OCI-LY3 (cell line): Measurements from ENCODE around the gene CLEC2D.
"Not testable (repeated sequence)": the region's sequence is repeated elsewhere in the genome, so short reads cannot be mapped to it uniquely, and the experiment has no call there.

Source experiments
- H2AFZ ChIP-seq: fragments of 200-600, 300-600 bp; shearing (Covaris generic); 2 replicates; pipeline ENCODE4 v1.6.0; 2014; ENCODE audit warnings: antibody characterized with exemption, low read depth, low read length
- H3K27ac ChIP-seq: fragments of 200-600, 300-600 bp; sonication (generic); 2 replicates; pipeline ENCODE4 v1.5.1; 2014; ENCODE audit warnings: mild to moderate bottlenecking, low read length, moderate library complexity, mixed read lengths
- H3K27me3 ChIP-seq: fragments of 200-600, 300-600 bp; sonication (generic); 2 replicates; pipeline ENCODE4 v1.6.1; 2014; ENCODE audit warnings: low read depth, low read length, mixed read lengths
- H3K36me3 ChIP-seq: fragments of 200-600, 300-600 bp; sonication (generic); replicated peaks from 2 replicates; pipeline ENCODE3; 2014; ENCODE audit warnings: low read depth, low read length, mixed read lengths
- H3K4me1 ChIP-seq: fragments of 300-600, 200-600 bp; sonication (generic); 2 replicates; pipeline ENCODE4 v1.6.1; 2014; ENCODE audit warnings: low read length, mixed read lengths
- H3K4me2 ChIP-seq: fragments of 200-600, 300-600 bp; sonication (generic); 2 replicates; pipeline ENCODE4 v1.6.1; 2014; ENCODE audit warnings: low read length, mixed read lengths
- H3K4me3 ChIP-seq: fragments of 300-600, 200-600 bp; sonication (generic); 2 replicates; pipeline ENCODE4 v1.5.1; 2014; ENCODE audit warnings: antibody characterized with exemption, mild to moderate bottlenecking, low read length, moderate library complexity
- H3K79me2 ChIP-seq: fragments of 300-600, 200-600 bp; shearing (Covaris generic); 2 replicates; pipeline ENCODE4 v1.6.1; 2014; ENCODE audit warnings: mild to moderate bottlenecking, low read length, mixed read lengths
- H3K9ac ChIP-seq: fragments of 300-600, 200-600 bp; shearing (Covaris generic); 2 replicates; pipeline ENCODE4 v1.6.0; 2014; ENCODE audit warnings: mild to moderate bottlenecking, low read length, moderate library complexity
- H3K9me3 ChIP-seq: fragments of 200-600, 300-600 bp; shearing (Covaris generic); 2 replicates; pipeline ENCODE4 v1.6.1; 2014; ENCODE audit warnings: low read length, mixed read lengths; ENCODE audit not compliant: insufficient read depth
- H4K20me1 ChIP-seq: fragments of 200-600, 300-600 bp; sonication (generic); 2 replicates; pipeline ENCODE4 v1.6.1; 2016; ENCODE audit warnings: low read length, mixed read lengths; ENCODE audit not compliant: insufficient read depth
- CTCF ChIP-seq: fragments of 200-600, 300-600 bp; sonication (generic); IDR thresholded peaks from 2 replicates; pipeline ENCODE4 v1.5.1; 2014; ENCODE audit warnings: antibody characterized with exemption, low read length, low read depth
- EZH2phosphoT487 ChIP-seq: fragments of 200-600 bp; shearing (Covaris generic); IDR thresholded peaks from 2 replicates; pipeline ENCODE4 v1.6.1; 2018; ENCODE audit warnings: antibody characterized with exemption, mixed run types, low read depth

Gene CLEC2D

GRCh38 chr12:9710584-9711375, 41.3 kb downstream of the CLEC2D start:
- no peaks in the 10 kb centered on the region for H3K9me3 ChIP-seq
- H3K4me1 ChIP-seq: peaks cover 98% of the 10 kb centered on the region
- H3K79me2 ChIP-seq: peaks cover 26% of the 10 kb centered on the region
- no peak overlapping the region for H3K4me3 ChIP-seq
- peak overlapping the region; percentile 16 for H3K4me2 ChIP-seq
- H3K36me3 ChIP-seq: peaks cover 9% of the 10 kb centered on the region
- TF ChIP-seq CTCF (no peak), EZH2phosphoT487 (no peak)
- no peaks in the 10 kb centered on the region for H3K27me3 ChIP-seq
- peak overlapping the region; percentile 97 for H3K27ac ChIP-seq
- no peaks in the 10 kb centered on the region for H4K20me1 ChIP-seq
- H2AFZ ChIP-seq: no peak overlapping the region
- peak overlapping the region; percentile 54 for H3K9ac ChIP-seq

GRCh38 chr12:9711664-9712063, 42.2 kb downstream of the CLEC2D start:
- Histone ChIP-seq H3K9me3 (no peaks in the 10 kb centered on the region), H3K27me3 (no peaks in the 10 kb centered on the region), H2AFZ (no peak overlapping the region), H3K4me3 (no peak overlapping the region), H3K36me3 (peaks cover 12% of the 10 kb centered on the region), H3K4me1 (peaks cover 98% of the 10 kb centered on the region), H3K79me2 (peaks cover 35% of the 10 kb centered on the region), H4K20me1 (no peaks in the 10 kb centered on the region), H3K4me2 (peak overlapping the region; percentile 23), H3K9ac (peak overlapping the region; percentile 54; the same call in 1 of the 2 replicates), H3K27ac (peak overlapping the region; percentile 97)
- no peak for TF ChIP-seq CTCF
- no peak for TF ChIP-seq EZH2phosphoT487

- not testable (repeated sequence) for H3K27me3 ChIP-seq, H3K36me3 ChIP-seq, H2AFZ ChIP-seq, H3K4me3 ChIP-seq, H3K9me3 ChIP-seq, H4K20me1 ChIP-seq
- peak overlapping the region; percentile 56 for H3K4me2 ChIP-seq
- peaks cover 48% of the 10 kb centered on the region for H3K79me2 ChIP-seq
- peak overlapping the region; percentile 54 for H3K9ac ChIP-seq
- peaks cover 98% of the 10 kb centered on the region for H3K4me1 ChIP-seq
- peak overlapping the region; percentile 97 for H3K27ac ChIP-seq
Observed at GRCh38 chr12:9713032-9713558, 43.6 kb downstream of the CLEC2D start.

- H3K79me2 ChIP-seq: peaks cover 70% of the 10 kb centered on the region
- peak overlapping the region; percentile 25 for H3K4me2 ChIP-seq
- peaks cover 98% of the 10 kb centered on the region for H3K4me1 ChIP-seq
- peaks cover 44% of the 10 kb centered on the region for H3K36me3 ChIP-seq
- no peaks in the 10 kb centered on the region for H3K9me3 ChIP-seq
- no peaks in the 10 kb centered on the region for H3K27me3 ChIP-seq
- H3K9ac ChIP-seq: peak overlapping the region; percentile 47
- H3K27ac ChIP-seq: peak overlapping the region; percentile 97
- H2AFZ ChIP-seq: no peak overlapping the region
- TF ChIP-seq EZH2phosphoT487 (no peak), CTCF (no peak)
- H3K4me3 ChIP-seq: no peak overlapping the region
- peaks cover 18% of the 10 kb centered on the region; the same call in 1 of the 2 replicates for H4K20me1 ChIP-seq
Observed at GRCh38 chr12:9717070-9717925, 47.8 kb downstream of the CLEC2D start.
